Endothelial cell of umbilical vein (primary cell): ENCODE data around the gene RPL12. TPM values are rescaled to one million over a fixed set of nuclear protein-coding genes. Genes with fewer than 3 reads are reported as not detected.

Experiments
- BruUV-seq: library from RNA; stranded (reverse); fragments of 400-500 nt; replicated peaks from 2 replicates; lab custom pipeline; 2021; lab: Mats Ljungman, UMichigan
- CTCF ChIA-PET: fragments of 300-600, 350-600 bp; sonication (Branson Sonifier 250); formaldehyde crosslinking; loops from one replicate; lab custom pipeline; 2021; ENCODE audit warnings: antibody characterized with exemption, inconsistent platforms; lab: Charles Lee
- POLR2A ChIA-PET: fragments of 300-600, 350-600 bp; sonication (Branson Sonifier 250); formaldehyde crosslinking; loops from one replicate; lab custom pipeline; 2021; ENCODE audit warnings: antibody characterized with exemption, inconsistent platforms; lab: Charles Lee
- DNase-seq: peaks from one replicate; pipeline ENCODE4 v3.0.0-alpha.2; 2011; ENCODE audit warnings: low read depth, low spot score
- FAIRE-seq: peaks from 2 replicates; lab custom pipeline; 2011; peaks lifted over from hg19 to GRCh38; lab: Jason Lieb, UNC
- H2AFZ ChIP-seq: 2 replicates; pipeline ENCODE4 v1.6.0; 2012; ENCODE audit warnings: low read depth, low read length, control low read depth, inconsistent platforms
- H3K27ac ChIP-seq: 2 replicates; pipeline ENCODE4 v1.5.1; 2011; ENCODE audit warnings: low read depth, mild to moderate bottlenecking, control low read depth, low read length, moderate library complexity; ENCODE audit not compliant: insufficient read depth
- H3K27me3 ChIP-seq, 2 experiments: 2 replicates each; pipeline versions ENCODE4 v1.6.0 to v1.6.1; 2011; ENCODE audit warnings: low read length in 2 of 2, mixed read lengths in 1 of 2; ENCODE audit not compliant: control insufficient read depth in 2 of 2, insufficient read depth in 2 of 2
- H3K36me3 ChIP-seq, 2 experiments: 2 replicates in 1 of 2; 3 replicates in 1 of 2; pipeline ENCODE4 v1.5.1; 2011; ENCODE audit warnings: low read length in 2 of 2, mild to moderate bottlenecking in 1 of 2, moderate library complexity in 1 of 2; ENCODE audit not compliant: control insufficient read depth in 2 of 2, insufficient read depth in 2 of 2; ENCODE audit errors: extremely low read depth in 1 of 2
- H3K4me1 ChIP-seq: 3 replicates; pipeline ENCODE4 v1.5.1; 2011; ENCODE audit warnings: mild to moderate bottlenecking, low read length; ENCODE audit not compliant: control insufficient read depth, insufficient read depth; ENCODE audit errors: extremely low read depth
- H3K4me2 ChIP-seq: 2 replicates; pipeline ENCODE4 v1.6.1; 2011; ENCODE audit warnings: low read length, control low read depth, mixed read lengths; ENCODE audit not compliant: insufficient read depth
- H3K4me3 ChIP-seq, 3 experiments: fragments of 200-600 bp in 1 of 3; sonication (generic), shearing (Covaris generic) in 1 of 3; replicated peaks in 1 of 3; 2 replicates each; pipeline ENCODE4 v1.5.1; 2011 to 2016; ENCODE audit warnings: control low read depth in 3 of 3, low read length in 3 of 3, mild to moderate bottlenecking in 2 of 3, inconsistent platforms in 1 of 3, low read depth in 1 of 3, moderate library complexity in 1 of 3; ENCODE audit not compliant: insufficient read depth in 1 of 3
- H3K79me2 ChIP-seq: 2 replicates; pipeline ENCODE4 v1.6.0; 2012; ENCODE audit warnings: low read length, inconsistent platforms; ENCODE audit not compliant: control insufficient read depth, insufficient read depth
- H3K9ac ChIP-seq: replicated peaks from 2 replicates; pipeline ENCODE3; 2011; ENCODE audit warnings: low read length, control low read depth; ENCODE audit not compliant: insufficient read depth; ENCODE audit errors: extremely low read depth
- H3K9me1 ChIP-seq: replicated peaks from 3 replicates; pipeline ENCODE4 v1.6.0; 2011; ENCODE audit warnings: mild to moderate bottlenecking, low read length; ENCODE audit not compliant: control insufficient read depth, insufficient read depth; ENCODE audit errors: extremely low read depth
- H3K9me3 ChIP-seq: replicated peaks from 2 replicates; pipeline ENCODE4 v1.5.1; 2012; ENCODE audit warnings: low read length, inconsistent platforms; ENCODE audit not compliant: control insufficient read depth, insufficient read depth
- H4K20me1 ChIP-seq: replicated peaks from 2 replicates; pipeline ENCODE3; 2011; ENCODE audit warnings: mild to moderate bottlenecking, low read length; ENCODE audit not compliant: control insufficient read depth, insufficient read depth; ENCODE audit errors: extremely low read depth
- EZH2 ChIP-seq: IDR thresholded peaks from 2 replicates; pipeline ENCODE4 v1.6.1; 2012; ENCODE audit warnings: borderline replicate concordance, low read depth, mild to moderate bottlenecking, moderate library complexity, low read length, inconsistent platforms; ENCODE audit not compliant: severe bottlenecking
- FOS ChIP-seq: IDR thresholded peaks from 2 replicates; pipeline ENCODE4 v1.6.1; 2011; ENCODE audit warnings: mild to moderate bottlenecking, low read length, moderate library complexity, borderline replicate concordance; ENCODE audit not compliant: insufficient read depth
- GATA2 ChIP-seq: IDR thresholded peaks from 2 replicates; pipeline ENCODE4 v1.7.0; 2011; ENCODE audit warnings: low read depth, mild to moderate bottlenecking, moderate library complexity, mixed read lengths, low read length; ENCODE audit not compliant: insufficient read length, insufficient read depth
- JUN ChIP-seq: IDR thresholded peaks from 2 replicates; pipeline ENCODE4 v1.6.1; 2011; ENCODE audit warnings: borderline replicate concordance, low read depth; ENCODE audit not compliant: insufficient read length, insufficient read depth
- MYC ChIP-seq: IDR thresholded peaks from one replicate; pipeline ENCODE4 v1.6.1; 2011; ENCODE audit warnings: mild to moderate bottlenecking, low read depth, low read length
- POLR2A ChIP-seq: IDR thresholded peaks from 2 replicates; pipeline ENCODE4 v1.6.1; 2012; ENCODE audit warnings: low read depth, mild to moderate bottlenecking, control low read depth, low read length
- POLR2AphosphoS5 ChIP-seq: IDR thresholded peaks from 2 replicates; pipeline ENCODE4 v1.6.1; 2012; ENCODE audit warnings: low read depth, mild to moderate bottlenecking, control low read depth, low read length, moderate library complexity; ENCODE audit not compliant: insufficient read depth
- dilution Hi-C: fragments of 300-500 bp; cut with MboI; formaldehyde crosslinking; loops from one replicate; pipeline ENCODE4 v1.15.0; 2019; ENCODE audit warnings: low sequenced_read_pairs; ENCODE audit not compliant: extremely low pct_ligation_motif_present
- intact Hi-C: fragments of 100-400 bp; cut with micrococcal nuclease; formaldehyde crosslinking; loops from one replicate; pipeline ENCODE4 v1.10.0; 2022
- polyA plus RNA-seq, 4 experiments: library from polyadenylated mRNA; depleted of rRNA in 3 of 4; stranded (reverse) in 3 of 4; unstranded in 1 of 4; fragments of >200 nt; gene quantifications; 2 replicates each; pipeline versions ENCODE4 v1.2.1 to v1.2.3, GENCODE V29; 2011 to 2012; ENCODE audit warnings: missing spikeins in 1 of 4
- total RNA-seq: library from RNA; stranded (reverse); gene quantifications from 2 replicates; pipeline ENCODE4 v1.2.3, GENCODE V29; 2021
- TF ChIP-seq, protein P1 (sequence below): IDR thresholded peaks from 2 replicates; pipeline ENCODE4 v1.6.1; 2011; ENCODE audit not compliant: insufficient read depth, insufficient read length
- TF ChIP-seq, protein P2 (sequence below), 2 donors: IDR thresholded peaks; 1 replicate in 1 of 2; 2 replicates in 1 of 2; pipeline ENCODE4 v1.5.1; 2011; ENCODE audit warnings: low read length in 2 of 2, mild to moderate bottlenecking in 2 of 2, moderate library complexity in 2 of 2, control low read depth in 1 of 2, inconsistent platforms in 1 of 2, low read depth in 1 of 2; ENCODE audit not compliant: insufficient read depth in 1 of 2; ENCODE audit errors: extremely low read depth in 1 of 2

RPL12 gene
- total and polyA plus RNA-seq, 2 donors (not counting 3 experiments of a cell fraction or from before 2014, with no cell fraction given) = 1,231 to 3,007 TPM

DNA sequence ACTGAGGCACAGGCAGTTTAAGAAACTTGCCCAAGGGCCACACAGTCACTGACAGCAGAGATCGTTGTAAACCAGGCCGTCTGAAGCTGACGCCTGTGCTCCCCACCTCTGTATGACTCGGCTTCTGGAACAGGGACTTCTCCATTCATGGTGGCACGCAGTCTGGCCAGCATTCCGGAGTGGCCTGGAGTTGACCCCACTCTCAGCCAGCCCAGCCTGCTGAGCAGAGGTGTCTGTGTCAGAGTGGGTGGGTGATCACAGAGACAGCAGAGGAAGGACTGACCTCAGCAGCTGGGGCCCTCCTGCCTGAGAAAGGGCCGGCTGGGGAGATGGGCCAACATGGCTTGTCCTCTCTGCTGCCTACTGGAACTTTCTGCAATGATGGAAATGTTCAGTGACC, 12.7 kb upstream of the RPL12 start:
- no peak overlapping the region for H3K9ac ChIP-seq

More for the DNA sequence above, 12.7 kb upstream of the RPL12 start:
- dilution Hi-C loops (no loop called here), intact Hi-C loops (no loop called here)
- ChIA-PET POLR2A (interaction anchor here (2.6 kb wide), 1 partner anchor 13 kb away, joined by 9 read pairs; the partner anchor contains the start of genes LRSAM1 and RPL12), CTCF (no interaction called here)
- DNase-seq (no peak), FAIRE-seq (no peak)
- Histone ChIP-seq H2AFZ (no peak overlapping the region), H3K9me1 (no peaks in the 10 kb centered on the region), H3K79me2 (no peaks in the 10 kb centered on the region), H3K4me1 (no peaks in the 10 kb centered on the region), H3K27ac (no peak overlapping the region), H3K4me2 (no peak overlapping the region), H3K36me3 (peaks cover 2 to 22% of the 10 kb centered on the region in 2 experiments), H3K9me3 (no peaks in the 10 kb centered on the region), H3K27me3 (no peaks in the 10 kb centered on the region), H4K20me1 (no peaks in the 10 kb centered on the region), H3K4me3 (no peak overlapping the region)
- BruUV-seq = no TSS peak
- TF ChIP-seq GATA2 (no peak), POLR2AphosphoS5 (no peak), POLR2A (no peak), JUN (no peak), EZH2 (no peak), MYC (no peak), FOS (no peak)
- TF ChIP-seq, protein P1, sequence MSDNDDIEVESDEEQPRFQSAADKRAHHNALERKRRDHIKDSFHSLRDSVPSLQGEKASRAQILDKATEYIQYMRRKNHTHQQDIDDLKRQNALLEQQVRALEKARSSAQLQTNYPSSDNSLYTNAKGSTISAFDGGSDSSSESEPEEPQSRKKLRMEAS = no peak
- TF ChIP-seq, protein P2, sequence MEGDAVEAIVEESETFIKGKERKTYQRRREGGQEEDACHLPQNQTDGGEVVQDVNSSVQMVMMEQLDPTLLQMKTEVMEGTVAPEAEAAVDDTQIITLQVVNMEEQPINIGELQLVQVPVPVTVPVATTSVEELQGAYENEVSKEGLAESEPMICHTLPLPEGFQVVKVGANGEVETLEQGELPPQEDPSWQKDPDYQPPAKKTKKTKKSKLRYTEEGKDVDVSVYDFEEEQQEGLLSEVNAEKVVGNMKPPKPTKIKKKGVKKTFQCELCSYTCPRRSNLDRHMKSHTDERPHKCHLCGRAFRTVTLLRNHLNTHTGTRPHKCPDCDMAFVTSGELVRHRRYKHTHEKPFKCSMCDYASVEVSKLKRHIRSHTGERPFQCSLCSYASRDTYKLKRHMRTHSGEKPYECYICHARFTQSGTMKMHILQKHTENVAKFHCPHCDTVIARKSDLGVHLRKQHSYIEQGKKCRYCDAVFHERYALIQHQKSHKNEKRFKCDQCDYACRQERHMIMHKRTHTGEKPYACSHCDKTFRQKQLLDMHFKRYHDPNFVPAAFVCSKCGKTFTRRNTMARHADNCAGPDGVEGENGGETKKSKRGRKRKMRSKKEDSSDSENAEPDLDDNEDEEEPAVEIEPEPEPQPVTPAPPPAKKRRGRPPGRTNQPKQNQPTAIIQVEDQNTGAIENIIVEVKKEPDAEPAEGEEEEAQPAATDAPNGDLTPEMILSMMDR (IDR thresholded peaks at IDR 0.05; ENCODE audit: extremely low read depth in 1 of 2, insufficient read depth in 1 of 2, low read depth in 1 of 2, low read length in 2 of 2) = no peak
